ENCODE data around the gene TSPAN5. TPM values are rescaled to one million over a fixed set of nuclear protein-coding genes. Genes with fewer than 3 reads are reported as not detected.

Gene TSPAN5
- total and polyA plus RNA-seq, 4 donors, result 2.6 to 9.9 (median 8.6) TPM

DNA sequence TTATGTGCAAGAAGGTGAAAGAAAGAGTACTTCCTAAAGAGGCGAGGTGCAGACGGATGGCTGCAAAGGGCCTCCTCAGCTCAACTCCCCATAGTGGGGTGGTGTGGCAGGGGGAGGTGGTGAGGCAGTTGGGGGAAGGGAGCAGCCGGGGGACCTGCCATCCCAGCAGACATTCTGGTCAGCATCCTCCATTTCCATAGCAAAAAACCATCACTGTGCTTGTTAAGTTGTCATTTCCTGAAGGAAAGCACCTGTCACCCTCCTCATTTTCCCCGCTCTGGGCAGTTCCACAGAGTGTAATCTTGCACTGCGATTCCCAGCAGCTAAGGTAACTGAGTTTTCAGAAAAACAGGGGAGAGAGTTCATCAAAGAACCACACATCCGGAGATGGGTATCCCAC, 51.5 kb downstream of the TSPAN5 start:
- WGBS, 2 donors, result 71 to 78% methylated on average over 6 of the region's 6 CpGs
- H3K4me3 ChIP-seq (ENCODE audit: low read length in 2 of 2), result no peak overlapping the region
- no peak overlapping the region for H3K27ac ChIP-seq (ENCODE audit: low read depth in 1 of 2, low read length in 2 of 2)
- no peaks in the 10 kb centered on the region for H3K27me3 ChIP-seq (ENCODE audit: control insufficient read depth in 1 of 2, insufficient read depth in 2 of 2, low read length in 1 of 2)
- H3K36me3 ChIP-seq (ENCODE audit: control insufficient read depth in 1 of 2, insufficient read depth in 2 of 2, low read length in 1 of 2), result no peaks in the 10 kb centered on the region
- ATAC-seq (ENCODE audit: low FRiP score) (no peak), DNase-seq (no peak)
- intact Hi-C loops (cut with DNase I), result no loop called here
- peaks cover 2% of the 10 kb centered on the region for H3K9me3 ChIP-seq (ENCODE audit: control insufficient read depth, low read length)
- H3K4me1 ChIP-seq (ENCODE audit: control insufficient read depth in 1 of 2, insufficient read depth in 2 of 2, low read length in 2 of 2), result no peaks in the 10 kb centered on the region

DNA sequence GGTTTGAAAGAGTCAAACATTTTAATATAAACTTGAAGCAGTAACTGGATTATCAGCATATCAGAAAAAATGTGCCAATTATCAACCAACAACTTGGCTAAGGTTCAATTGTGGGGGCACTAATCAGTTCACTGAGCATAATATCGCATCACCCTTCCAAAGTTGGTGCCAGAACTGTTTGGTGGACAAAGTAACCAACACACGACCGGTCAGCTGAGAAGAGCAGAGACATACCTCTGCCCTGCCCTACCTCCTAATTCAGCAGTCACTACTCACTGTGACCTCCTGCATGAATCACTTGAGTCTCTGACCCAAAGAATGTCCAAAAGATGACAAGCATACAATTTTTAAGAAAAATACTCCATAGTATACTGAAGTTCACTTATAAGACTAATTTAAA, 53.2 kb downstream of the TSPAN5 start:
- Histone ChIP-seq H3K27ac (ENCODE audit: low read depth in 1 of 2, low read length in 2 of 2) (no peak overlapping the region), H3K9me3 (ENCODE audit: control insufficient read depth, low read length) (peaks cover 2% of the 10 kb centered on the region), H3K4me1 (ENCODE audit: control insufficient read depth in 1 of 2, insufficient read depth in 2 of 2, low read length in 2 of 2) (no peaks in the 10 kb centered on the region), H3K4me3 (ENCODE audit: low read length in 2 of 2) (no peak overlapping the region), H3K27me3 (ENCODE audit: control insufficient read depth in 1 of 2, insufficient read depth in 2 of 2, low read length in 1 of 2) (no peaks in the 10 kb centered on the region), H3K36me3 (ENCODE audit: control insufficient read depth in 1 of 2, insufficient read depth in 2 of 2, low read length in 1 of 2) (no peaks in the 10 kb centered on the region)
- DNase-seq (no peak), ATAC-seq (ENCODE audit: low FRiP score) (no peak)
- 81 to 82% methylated on average over 3 of the region's 3 CpGs for WGBS, 2 donors
- intact Hi-C loops (cut with DNase I), result no loop called here

DNA sequence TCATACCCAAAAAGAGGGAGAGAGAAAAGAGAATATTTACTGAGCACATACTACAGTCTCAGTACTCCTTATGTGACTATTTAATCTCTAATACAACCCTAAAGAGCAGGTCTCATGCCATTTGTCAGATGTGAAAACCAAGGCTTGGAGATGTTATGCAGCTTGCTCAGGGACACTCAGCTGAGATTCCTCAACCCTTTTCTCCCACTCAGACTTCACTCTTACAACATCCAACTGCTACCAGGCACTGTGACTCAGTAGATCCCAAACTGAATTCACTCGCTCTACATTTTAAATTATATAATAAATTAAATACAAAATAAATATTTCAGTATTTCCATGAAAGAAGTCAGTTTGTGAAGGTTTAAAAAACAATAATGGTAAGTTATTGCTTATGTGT, 53.7 kb downstream of the TSPAN5 start:
- Histone ChIP-seq H3K27me3 (ENCODE audit: control insufficient read depth in 1 of 2, insufficient read depth in 2 of 2, low read length in 1 of 2) (no peaks in the 10 kb centered on the region), H3K27ac (ENCODE audit: low read depth in 1 of 2, low read length in 2 of 2) (no peak overlapping the region), H3K9me3 (ENCODE audit: control insufficient read depth, low read length) (peaks cover 2% of the 10 kb centered on the region), H3K4me1 (ENCODE audit: control insufficient read depth in 1 of 2, insufficient read depth in 2 of 2, low read length in 2 of 2) (no peaks in the 10 kb centered on the region), H3K4me3 (ENCODE audit: low read length in 2 of 2) (no peak overlapping the region), H3K36me3 (ENCODE audit: control insufficient read depth in 1 of 2, insufficient read depth in 2 of 2, low read length in 1 of 2) (no peaks in the 10 kb centered on the region)
- no peak for ATAC-seq (ENCODE audit: low FRiP score)
- intact Hi-C loops (cut with DNase I), result no loop called here
- DNase-seq, result no peak
- 96% methylated on average over 1 of the region's 1 CpG for WGBS, 2 donors

- Histone ChIP-seq H3K27ac (ENCODE audit: low read depth in 1 of 2, low read length in 2 of 2) (no peak overlapping the region), H3K36me3 (ENCODE audit: control insufficient read depth in 1 of 2, insufficient read depth in 2 of 2, low read length in 1 of 2) (no peaks in the 10 kb centered on the region), H3K4me1 (ENCODE audit: control insufficient read depth in 1 of 2, insufficient read depth in 2 of 2, low read length in 2 of 2) (no peaks in the 10 kb centered on the region), H3K27me3 (ENCODE audit: control insufficient read depth in 1 of 2, insufficient read depth in 2 of 2, low read length in 1 of 2) (no peaks in the 10 kb centered on the region), H3K4me3 (ENCODE audit: low read length in 2 of 2) (no peak overlapping the region), H3K9me3 (ENCODE audit: control insufficient read depth, low read length) (peaks cover 2% of the 10 kb centered on the region)
- 35 to 44% methylated on average over 10 of the region's 10 CpGs for WGBS, 2 donors
- intact Hi-C loops (cut with DNase I), result no loop called here
- DNase-seq (no peak), ATAC-seq (ENCODE audit: low FRiP score) (no peak)
Observed at GRCh38 chr4:98603683-98604521, 54.5 kb downstream of the TSPAN5 start.

DNA sequence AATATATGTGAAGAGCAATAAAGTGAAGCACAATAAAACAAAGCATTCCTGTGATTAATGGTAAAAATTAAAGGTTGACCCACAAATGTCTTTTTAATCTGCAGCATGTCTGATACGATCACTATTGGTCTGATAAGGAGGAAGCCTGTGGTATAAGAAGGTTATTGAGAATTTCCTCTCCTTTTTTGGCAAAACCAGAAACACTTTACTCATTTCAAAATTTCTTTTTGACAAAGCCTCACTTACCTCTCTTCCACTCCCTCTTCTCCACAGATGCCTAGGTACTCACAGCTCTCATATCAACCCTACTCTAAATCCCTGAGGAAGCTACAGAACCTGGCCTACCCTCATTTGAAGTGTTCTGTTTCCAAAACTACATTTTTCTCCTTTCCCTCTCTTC, 56.1 kb downstream of the TSPAN5 start:
- Histone ChIP-seq H3K27me3 (ENCODE audit: control insufficient read depth in 1 of 2, insufficient read depth in 2 of 2, low read length in 1 of 2) (no peaks in the 10 kb centered on the region), H3K36me3 (ENCODE audit: control insufficient read depth in 1 of 2, insufficient read depth in 2 of 2, low read length in 1 of 2) (no peaks in the 10 kb centered on the region), H3K27ac (ENCODE audit: low read depth in 1 of 2, low read length in 2 of 2) (no peak overlapping the region), H3K9me3 (ENCODE audit: control insufficient read depth, low read length) (peaks cover 2% of the 10 kb centered on the region), H3K4me3 (ENCODE audit: low read length in 2 of 2) (no peak overlapping the region), H3K4me1 (ENCODE audit: control insufficient read depth in 1 of 2, insufficient read depth in 2 of 2, low read length in 2 of 2) (no peaks in the 10 kb centered on the region)
- 85 to 96% methylated on average over 1 of the region's 1 CpG for WGBS, 2 donors
- ATAC-seq (ENCODE audit: low FRiP score) (no peak), DNase-seq (no peak)
- intact Hi-C loops (cut with DNase I), result no loop called here

GRCh38 chr4:98601708-98602107, 56.7 kb downstream of the TSPAN5 start:
- no peaks in the 10 kb centered on the region for H3K27me3 ChIP-seq (ENCODE audit: control insufficient read depth in 1 of 2, insufficient read depth in 2 of 2, low read length in 1 of 2)
- intact Hi-C loops (cut with DNase I), result no loop called here
- no peak overlapping the region for H3K27ac ChIP-seq (ENCODE audit: low read depth in 1 of 2, low read length in 2 of 2)
- ATAC-seq (ENCODE audit: low FRiP score) (no peak), DNase-seq (no peak)
- no peaks in the 10 kb centered on the region for H3K36me3 ChIP-seq (ENCODE audit: control insufficient read depth in 1 of 2, insufficient read depth in 2 of 2, low read length in 1 of 2)
- no peak overlapping the region for H3K4me3 ChIP-seq (ENCODE audit: low read length in 2 of 2)
- H3K4me1 ChIP-seq (ENCODE audit: control insufficient read depth in 1 of 2, insufficient read depth in 2 of 2, low read length in 2 of 2), result no peaks in the 10 kb centered on the region
- H3K9me3 ChIP-seq (ENCODE audit: control insufficient read depth, low read length), result peaks cover 2% of the 10 kb centered on the region
- 86% methylated on average over 3 of the region's 3 CpGs for WGBS, 2 donors

GRCh38 chr4:98599617-98600205, 58.7 kb downstream of the TSPAN5 start:
- Histone ChIP-seq H3K36me3 (ENCODE audit: control insufficient read depth in 1 of 2, insufficient read depth in 2 of 2, low read length in 1 of 2) (no peaks in the 10 kb centered on the region), H3K27me3 (ENCODE audit: control insufficient read depth in 1 of 2, insufficient read depth in 2 of 2, low read length in 1 of 2) (no peaks in the 10 kb centered on the region), H3K9me3 (ENCODE audit: control insufficient read depth, low read length) (no peaks in the 10 kb centered on the region), H3K4me1 (ENCODE audit: control insufficient read depth in 1 of 2, insufficient read depth in 2 of 2, low read length in 2 of 2) (no peaks in the 10 kb centered on the region), H3K4me3 (ENCODE audit: low read length in 2 of 2) (no peak overlapping the region), H3K27ac (ENCODE audit: low read depth in 1 of 2, low read length in 2 of 2) (no peak overlapping the region)
- ATAC-seq (ENCODE audit: low FRiP score) (no peak), DNase-seq (no peak)
- intact Hi-C loops (cut with DNase I), result no loop called here
- 52 to 57% methylated on average over 2 of the region's 2 CpGs for WGBS, 2 donors

DNA sequence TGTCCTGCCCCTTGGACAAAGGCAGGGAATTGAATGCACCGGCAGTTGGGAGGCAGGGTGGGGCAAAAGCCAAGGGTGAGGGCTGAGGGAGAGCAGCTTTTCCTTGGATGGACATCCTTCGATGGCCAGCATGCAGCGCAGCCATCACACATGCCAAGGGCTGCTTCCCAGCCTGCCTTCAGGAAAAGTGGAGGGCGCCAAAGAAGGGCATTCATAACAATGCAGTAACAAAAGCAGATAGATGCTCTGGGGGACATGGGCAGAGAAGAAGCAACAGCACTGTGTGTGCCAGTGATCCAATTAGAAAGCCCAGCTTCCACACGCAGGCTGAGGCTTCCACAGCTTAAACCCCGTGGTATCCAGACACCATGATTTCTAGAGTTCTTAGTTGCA, 71.5 kb downstream of the TSPAN5 start:
- no peak overlapping the region for H3K4me3 ChIP-seq (ENCODE audit: low read length in 2 of 2)
- ATAC-seq (ENCODE audit: low FRiP score) (peak; percentile 36), DNase-seq (no peak)
- intact Hi-C loops (cut with DNase I), result no loop called here
- WGBS, 2 donors, result 60 to 71% methylated on average over 6 of the region's 6 CpGs
- H3K27me3 ChIP-seq (ENCODE audit: control insufficient read depth in 1 of 2, insufficient read depth in 2 of 2, low read length in 1 of 2), result no peaks in the 10 kb centered on the region
- H3K4me1 ChIP-seq (ENCODE audit: control insufficient read depth in 1 of 2, insufficient read depth in 2 of 2, low read length in 2 of 2), result no peaks in the 10 kb centered on the region
- H3K36me3 ChIP-seq (ENCODE audit: control insufficient read depth in 1 of 2, insufficient read depth in 2 of 2, low read length in 1 of 2), result no peaks in the 10 kb centered on the region
- no peak overlapping the region for H3K27ac ChIP-seq (ENCODE audit: low read depth in 1 of 2, low read length in 2 of 2)
- H3K9me3 ChIP-seq (ENCODE audit: control insufficient read depth, low read length), result no peaks in the 10 kb centered on the region

Measured in aorta (tissue), 5 donors.